NCI-H187 treated with DMSO at 0.1 percent for 48 hours (cell line): ENCODE results near the gene MAP6D1.

Experiments
- DNase-seq: peaks from one replicate; lab custom pipeline; 2025; lab: John Stamatoyannopoulos, UW

MAP6D1 gene

GRCh38 chr3:183825456-183826161, at the start of gene MAP6D1:
TSS of gene MAP6D1 (minus strand) at chr3:183825577. CDS start at chr3:183825547, 30 bp downstream.
- no peak for DNase-seq

GRCh38 chr3:183873914-183874313, 48.5 kb upstream of the MAP6D1 start:
- no peak for DNase-seq

DNA sequence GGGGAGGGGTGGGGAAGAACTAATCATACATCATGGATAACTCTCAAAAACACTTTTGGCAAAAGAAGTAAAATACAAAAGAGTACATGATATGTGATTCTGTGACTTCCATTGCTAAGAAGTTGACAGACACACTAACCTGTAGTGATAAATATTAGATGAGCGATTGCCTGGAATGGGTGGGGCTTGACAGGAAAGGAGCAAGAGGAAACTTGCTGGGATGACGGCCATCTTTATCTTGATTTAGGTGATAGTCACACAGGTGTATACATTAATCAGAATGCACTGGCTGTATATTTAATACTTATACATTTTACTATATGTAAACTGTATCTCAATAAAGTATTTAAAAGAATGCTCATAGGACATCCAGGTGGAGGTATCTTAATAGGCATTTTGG, 46.2 kb upstream of the MAP6D1 start:
- DNase-seq = no peak

GRCh38 chr3:183870563-183870962, 45.2 kb upstream of the MAP6D1 start:
- DNase-seq = no peak

DNA sequence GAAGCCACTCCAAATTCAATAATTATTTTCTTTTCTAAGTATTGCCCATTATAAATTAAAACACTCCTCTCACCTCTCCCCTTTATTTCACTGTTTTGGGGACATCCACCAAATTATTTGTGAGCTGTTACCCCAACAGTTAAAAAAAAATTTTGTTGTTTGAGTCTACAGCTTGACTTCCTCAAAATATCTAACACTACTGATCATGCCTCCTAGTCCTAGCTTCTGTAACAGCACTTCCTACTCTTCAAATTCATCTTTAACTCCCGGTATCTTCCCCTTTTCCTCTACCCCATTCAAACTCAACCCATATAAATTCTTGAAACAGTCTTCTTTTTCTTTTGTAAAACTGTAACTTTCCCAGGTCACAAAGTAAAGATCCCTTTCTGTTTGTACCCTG, 43.4 kb upstream of the MAP6D1 start:
- no peak for DNase-seq

DNA sequence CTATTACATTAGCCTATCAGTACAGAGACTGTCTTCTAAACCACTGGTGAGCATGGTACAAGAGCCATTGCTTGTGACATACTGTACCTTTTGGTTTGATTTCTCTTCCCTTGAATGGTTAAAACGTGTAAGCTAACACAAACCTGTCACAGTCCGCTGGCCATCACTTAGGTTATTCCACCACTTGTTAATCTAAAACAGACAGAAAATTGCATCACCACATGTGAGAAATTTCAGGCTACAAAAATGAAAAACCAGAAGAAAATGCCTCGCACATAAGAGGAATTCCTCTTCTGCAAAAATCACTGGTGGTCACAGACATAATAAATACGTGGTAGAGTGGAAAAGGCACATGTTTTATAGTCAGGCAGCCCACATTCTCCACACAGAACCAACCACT, 37.2 kb upstream of the MAP6D1 start:
- DNase-seq = no peak

GRCh38 chr3:183857863-183858262, 32.5 kb upstream of the MAP6D1 start:
- no peak for DNase-seq

DNA sequence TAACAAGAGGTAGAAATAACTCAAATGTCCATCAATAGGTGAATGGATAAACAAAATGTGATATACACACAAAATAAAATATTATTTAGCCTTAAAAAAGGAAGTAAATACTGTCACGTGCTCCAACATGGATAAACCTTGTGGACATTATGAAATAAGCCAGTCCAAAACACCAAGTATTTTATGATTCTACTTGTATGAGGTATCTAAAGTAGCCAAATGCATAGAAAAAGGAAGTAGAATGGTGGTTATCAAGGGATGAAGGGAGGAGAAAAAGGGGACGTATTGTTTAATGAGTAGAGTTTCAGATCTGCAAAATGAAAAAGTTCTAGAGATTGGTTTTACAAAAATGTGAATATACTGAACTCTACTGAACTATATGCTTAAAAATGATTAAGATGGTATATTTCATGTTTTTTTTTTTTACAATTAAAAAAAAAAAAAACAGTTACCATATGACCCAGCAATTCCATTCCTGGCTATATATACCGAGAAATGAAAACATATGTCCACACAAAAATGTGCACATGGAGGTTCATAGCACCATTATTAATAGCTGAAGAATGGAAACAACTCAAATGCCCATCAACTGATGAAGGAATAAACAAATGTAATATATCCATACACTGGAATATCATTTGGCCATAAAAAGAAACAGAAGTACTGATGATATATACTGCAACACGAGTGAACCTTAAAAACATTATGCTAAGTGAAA, 29.1 kb upstream of the MAP6D1 start:
- DNase-seq = no peak

DNA sequence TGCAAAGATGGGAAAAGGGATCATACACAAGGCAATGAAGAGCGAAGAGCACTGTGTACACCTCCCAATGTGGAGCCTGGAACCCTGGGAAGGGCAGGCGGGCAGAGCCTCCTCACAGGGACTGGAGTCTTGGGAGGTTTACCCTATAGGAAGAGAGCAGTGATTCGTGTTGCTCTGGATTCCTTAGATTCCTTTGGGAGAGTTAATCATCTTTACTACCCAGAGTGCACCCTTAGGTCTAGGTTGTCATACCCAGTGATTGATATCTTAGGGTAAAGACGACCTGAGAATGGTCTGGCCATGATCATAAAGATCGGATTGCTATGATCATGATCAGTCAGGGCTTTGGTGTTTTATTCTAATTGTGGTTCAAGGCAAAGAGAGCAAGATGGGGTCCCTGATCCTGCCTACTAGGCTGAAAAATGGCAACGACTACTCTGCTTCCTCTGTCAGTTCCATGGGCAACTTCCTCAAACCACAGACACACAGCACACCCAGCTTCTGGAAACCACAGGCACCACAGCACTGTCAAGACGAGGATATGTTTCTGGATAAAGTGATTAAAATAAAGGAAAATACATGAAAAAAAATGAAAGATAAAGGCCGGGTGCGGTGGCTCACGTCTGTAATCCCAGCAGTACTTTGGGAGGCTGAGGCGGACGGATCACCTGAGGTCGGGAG, 20.4 kb upstream of the MAP6D1 start:
- no peak for DNase-seq

DNA sequence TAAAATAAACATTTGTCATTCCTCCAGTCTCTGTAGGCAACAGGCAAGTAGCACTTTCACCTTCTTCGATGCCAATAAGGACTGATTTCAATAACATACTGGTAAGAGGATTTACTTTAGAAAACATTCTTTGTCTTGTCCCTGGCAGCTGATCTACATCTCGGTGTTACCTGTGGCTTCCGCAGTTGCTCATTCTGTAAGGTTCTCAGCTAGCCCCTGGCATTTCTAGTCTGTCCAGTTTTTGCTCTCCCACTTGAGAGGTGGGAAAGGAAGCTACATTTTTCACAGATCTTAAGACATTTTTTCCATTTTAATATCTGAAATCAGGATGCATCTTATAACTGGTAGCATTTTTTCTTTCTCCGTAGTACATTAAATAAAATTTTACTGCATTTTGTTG, 19.7 kb upstream of the MAP6D1 start:
- DNase-seq = no peak

GRCh38 chr3:183844606-183845005, 19.2 kb upstream of the MAP6D1 start:
- no peak for DNase-seq

DNA sequence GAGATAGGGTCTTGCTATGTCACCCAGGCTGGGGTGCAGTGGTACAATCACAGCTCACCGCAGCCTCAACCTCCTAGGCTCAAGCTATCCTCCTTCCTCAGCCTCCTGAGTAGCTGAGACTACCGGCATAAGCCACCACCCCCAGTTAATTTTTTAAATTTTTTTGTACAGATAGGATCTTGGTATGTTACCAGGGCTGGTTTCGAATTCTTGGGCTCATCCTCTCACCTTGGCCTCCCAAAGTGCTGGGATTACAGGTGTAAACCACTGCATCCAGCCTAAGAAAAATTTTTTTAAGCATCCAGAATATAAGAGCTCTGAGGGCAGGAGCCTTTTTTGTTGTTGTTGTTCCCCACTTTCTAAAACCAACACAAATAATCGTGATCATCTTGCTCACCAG, 14.4 kb upstream of the MAP6D1 start:
- no peak for DNase-seq

DNA sequence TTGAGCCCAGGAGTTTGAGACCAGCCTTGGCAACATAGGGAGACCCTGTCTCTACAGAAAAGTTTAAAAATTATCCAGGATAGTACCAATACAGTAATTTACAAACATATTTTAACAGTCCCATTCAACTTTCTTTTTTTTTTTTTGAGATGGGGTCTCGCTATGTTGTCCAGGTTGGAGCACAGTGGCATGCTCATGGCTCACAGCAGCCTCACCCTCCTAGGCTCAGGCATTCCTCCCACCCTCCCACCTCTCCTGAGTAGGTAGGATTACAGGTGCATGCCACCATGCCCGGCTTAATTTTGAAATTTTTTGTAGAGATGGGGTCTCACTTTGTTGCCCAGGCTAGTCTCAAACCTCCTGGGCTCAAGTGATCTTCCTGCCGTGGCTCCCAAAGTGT, 12.5 kb upstream of the MAP6D1 start:
- no peak for DNase-seq

GRCh38 chr3:183837390-183837789, 12.0 kb upstream of the MAP6D1 start:
- no peak for DNase-seq

- DNase-seq = no peak
These were observed 8.1 kb upstream of the MAP6D1 start for GRCh38 chr3:183833516-183833915.

GRCh38 chr3:183830187-183830586, 4.8 kb upstream of the MAP6D1 start:
- DNase-seq = no peak

DNA sequence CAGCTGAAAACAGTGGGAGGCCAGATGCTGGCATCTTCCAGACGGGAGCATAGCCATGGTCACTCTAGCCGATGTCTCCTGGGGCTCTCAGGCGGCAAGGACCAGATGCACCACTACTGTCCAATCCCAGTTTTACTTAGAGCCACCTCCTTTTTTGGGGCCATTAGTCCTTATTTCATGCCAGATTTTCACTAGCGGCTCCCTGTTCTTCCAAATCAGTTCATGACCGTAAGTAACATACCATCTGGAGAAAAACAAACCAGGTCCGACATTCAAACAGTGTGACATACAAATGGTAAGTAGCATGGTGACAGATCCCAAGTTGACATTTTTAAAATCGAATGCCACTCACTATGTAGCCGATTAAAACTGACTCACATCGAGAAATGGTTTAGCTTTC, 4.1 kb upstream of the MAP6D1 start:
- no peak for DNase-seq

DNA sequence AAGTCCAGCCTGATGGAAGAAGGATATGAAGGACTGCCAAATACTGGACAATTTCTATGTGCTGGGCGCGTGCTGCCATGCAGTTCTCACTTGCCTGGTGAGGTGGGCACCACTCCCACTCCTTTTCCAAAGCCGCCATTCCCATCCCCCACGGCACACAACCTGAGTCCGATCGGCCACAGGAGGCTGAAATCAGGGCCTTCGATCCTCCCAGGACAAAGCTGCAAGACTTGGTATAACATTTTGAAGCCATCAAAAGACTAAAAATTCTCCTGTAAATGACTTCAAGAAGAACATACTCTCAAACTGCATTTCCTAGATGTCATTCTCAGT, 3.1 kb upstream of the MAP6D1 start:
- DNase-seq = no peak

DNA sequence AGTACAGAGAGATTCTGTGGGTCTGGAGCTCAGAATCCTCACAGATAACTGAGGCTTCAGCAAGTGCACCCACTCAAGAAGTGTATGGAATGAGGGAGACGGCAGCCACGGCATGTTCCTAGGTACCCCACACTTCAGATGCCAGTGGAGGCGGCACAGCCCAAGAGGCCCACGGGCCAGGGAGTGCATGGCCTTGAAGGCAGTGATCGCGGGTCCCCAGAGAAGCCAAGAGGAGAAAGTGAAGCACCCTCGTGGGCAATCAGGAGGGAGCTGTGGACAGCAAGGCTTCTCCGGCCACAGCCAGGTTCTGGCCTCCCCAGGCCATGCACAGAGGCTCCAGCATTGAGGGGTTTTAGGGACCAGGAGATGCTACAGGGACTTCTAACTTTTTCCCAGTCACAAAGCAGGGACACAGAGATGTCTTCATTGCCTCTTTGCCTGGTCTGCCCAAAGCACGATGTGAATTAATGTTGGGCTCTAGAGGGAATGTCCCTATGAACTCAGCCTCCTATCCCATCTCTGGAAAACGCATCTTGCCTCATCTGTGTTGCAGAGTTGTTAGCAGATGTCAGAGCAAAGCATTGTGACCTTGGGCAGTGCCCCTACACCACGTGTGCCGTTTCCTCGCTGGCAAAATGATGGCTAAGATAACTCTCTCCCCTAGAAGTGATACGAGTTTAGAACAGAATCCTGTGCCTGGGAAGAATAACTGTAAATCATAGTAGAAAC, 2.6 kb upstream of the MAP6D1 start:
- DNase-seq = no peak

GRCh38 chr3:183826448-183827250, 1.3 kb upstream of the MAP6D1 start:
- no peak for DNase-seq

DNA sequence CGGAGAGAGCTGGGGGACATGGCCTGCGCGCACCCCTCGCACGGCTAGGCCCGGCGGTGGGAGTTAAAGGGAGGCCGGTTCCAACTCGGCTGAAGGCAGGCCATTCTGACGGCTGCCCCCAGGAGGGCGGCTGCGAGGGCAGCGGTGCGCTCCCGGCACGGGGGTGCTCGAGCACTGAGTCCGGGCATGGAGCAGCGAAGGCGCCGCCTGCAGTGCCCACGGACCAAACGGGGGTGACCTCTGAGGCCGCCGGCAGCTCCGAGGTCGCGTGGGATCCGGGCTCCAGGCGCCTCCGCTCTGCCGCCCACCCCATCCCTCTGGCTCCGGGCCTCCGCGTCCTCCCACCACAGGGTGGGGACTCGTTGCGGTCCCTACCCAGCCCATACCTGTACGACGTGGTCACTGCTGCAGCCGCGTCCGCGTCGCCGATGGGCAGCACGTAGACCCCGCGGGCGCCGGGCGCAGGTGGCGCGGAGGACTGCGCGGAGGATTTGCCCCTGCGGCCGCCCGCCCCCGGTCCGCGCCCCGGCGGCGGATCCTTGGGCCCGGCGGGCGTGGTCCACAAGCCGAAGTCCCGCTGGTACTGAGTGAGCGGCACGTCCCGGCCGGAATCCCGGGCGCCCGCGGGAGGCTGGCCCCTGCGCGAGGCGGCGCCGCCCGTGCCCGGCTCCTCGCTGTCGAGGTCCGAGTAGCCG, 469 bp downstream of the MAP6D1 start:
- DNase-seq = no peak
